Measurements from ENCODE around the gene TRAFD1.

DNA sequence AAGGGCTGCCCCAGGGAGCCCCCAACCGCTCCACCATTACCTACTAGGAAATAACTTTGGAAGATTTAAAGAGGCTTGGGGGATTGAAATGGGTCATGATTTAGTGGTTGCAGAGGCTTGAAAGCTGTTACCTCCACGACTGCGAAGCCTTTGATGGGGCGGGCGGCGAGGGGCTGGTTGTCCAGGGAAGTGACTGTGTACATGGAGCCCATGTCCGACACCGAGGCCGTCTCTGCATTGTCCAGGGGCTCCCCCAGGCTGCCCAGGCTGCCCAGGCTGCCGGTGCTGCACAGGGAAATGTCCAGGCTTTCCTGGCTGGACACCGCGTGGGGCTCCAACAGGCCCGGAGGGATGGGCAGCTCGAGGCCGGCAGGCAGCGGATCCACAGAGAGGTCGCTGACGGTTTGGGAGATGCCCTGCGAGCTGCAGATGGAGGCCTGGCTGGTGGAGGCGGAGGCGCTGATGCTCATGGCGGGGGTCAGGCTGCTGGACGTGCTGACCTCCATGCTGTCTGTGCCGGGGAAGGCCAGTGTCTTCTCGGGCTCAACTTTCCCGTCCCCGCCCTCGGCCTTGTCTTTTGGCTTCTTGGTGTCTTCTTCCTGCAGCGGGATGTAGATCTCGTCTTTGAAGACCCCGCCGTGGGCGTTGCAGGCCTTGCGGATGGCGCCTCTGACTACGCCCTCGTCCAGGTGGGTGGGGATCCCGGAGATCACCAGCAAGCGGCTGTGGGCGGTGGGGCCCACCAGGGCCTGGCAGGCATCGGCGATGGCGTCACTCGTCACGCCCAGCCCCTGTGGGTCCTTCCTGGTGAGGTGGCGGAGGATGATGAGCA is 58.9 kb downstream of the TRAFD1 start:
- TF ChIP-seq, protein P1, sequence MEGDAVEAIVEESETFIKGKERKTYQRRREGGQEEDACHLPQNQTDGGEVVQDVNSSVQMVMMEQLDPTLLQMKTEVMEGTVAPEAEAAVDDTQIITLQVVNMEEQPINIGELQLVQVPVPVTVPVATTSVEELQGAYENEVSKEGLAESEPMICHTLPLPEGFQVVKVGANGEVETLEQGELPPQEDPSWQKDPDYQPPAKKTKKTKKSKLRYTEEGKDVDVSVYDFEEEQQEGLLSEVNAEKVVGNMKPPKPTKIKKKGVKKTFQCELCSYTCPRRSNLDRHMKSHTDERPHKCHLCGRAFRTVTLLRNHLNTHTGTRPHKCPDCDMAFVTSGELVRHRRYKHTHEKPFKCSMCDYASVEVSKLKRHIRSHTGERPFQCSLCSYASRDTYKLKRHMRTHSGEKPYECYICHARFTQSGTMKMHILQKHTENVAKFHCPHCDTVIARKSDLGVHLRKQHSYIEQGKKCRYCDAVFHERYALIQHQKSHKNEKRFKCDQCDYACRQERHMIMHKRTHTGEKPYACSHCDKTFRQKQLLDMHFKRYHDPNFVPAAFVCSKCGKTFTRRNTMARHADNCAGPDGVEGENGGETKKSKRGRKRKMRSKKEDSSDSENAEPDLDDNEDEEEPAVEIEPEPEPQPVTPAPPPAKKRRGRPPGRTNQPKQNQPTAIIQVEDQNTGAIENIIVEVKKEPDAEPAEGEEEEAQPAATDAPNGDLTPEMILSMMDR (conservative IDR thresholded peaks at IDR 0.05; ENCODE audit: low read length) = no peak
- TF ChIP-seq EZH2phosphoT487 (IDR thresholded peaks at IDR 0.05; ENCODE audit: borderline replicate concordance, low read depth, low read length) = no peak
